Right ventricle myocardium inferior (tissue), 1 donor: ENCODE measurements around the gene HINT2. TPM values are rescaled to one million over a fixed set of nuclear protein-coding genes. Genes with fewer than 3 reads are reported as not detected.
A peak's percentile ranks its signal among the peaks of the same experiment; 100 is the strongest.

Experiments
- ATAC-seq: fragments of 200-7000 bp; cut with Tn5 transposase; one replicate; pipeline ENCODE4 v1.9.1; 2020; ENCODE audit warnings: mild to moderate bottlenecking, moderate library complexity
- DNase-seq: peaks from one replicate; pipeline ENCODE4 v3.0.0; 2021; ENCODE audit errors: missing footprints
- intact Hi-C: fragments of 100-400 bp; cut with DNase I; formaldehyde crosslinking; loops from one replicate; pipeline ENCODE4 v1.11.0; 2022
- long read RNA-seq: library from polyadenylated mRNA; unstranded; transcript quantifications from one replicate; pipeline ENCODE4 v2.0.0, GENCODE V29; 2021
- total RNA-seq: library from RNA; stranded (reverse); fragmentation: NEBNext Ultra II Directional; extraction: Animal tissue kit (Norgen Biotek cat#: 25700); gene quantifications from one replicate; pipeline ENCODE4 v1.2.1, GENCODE V29; 2021
- donor health status: DM: no; HTN: yes; CAD: no; lungs with severe emphysema.

Gene HINT2
- total RNA-seq = 72.7 TPM
- long read RNA-seq, transcript HINT2-201 (5 exons, 628 nt) = major isoform, 19 of 23 reads
- long read RNA-seq, partial matches to known transcripts = 2 of 23 reads
- long read RNA-seq, other reads (novel, unspliced or antisense) = 0 of 23 reads

DNA sequence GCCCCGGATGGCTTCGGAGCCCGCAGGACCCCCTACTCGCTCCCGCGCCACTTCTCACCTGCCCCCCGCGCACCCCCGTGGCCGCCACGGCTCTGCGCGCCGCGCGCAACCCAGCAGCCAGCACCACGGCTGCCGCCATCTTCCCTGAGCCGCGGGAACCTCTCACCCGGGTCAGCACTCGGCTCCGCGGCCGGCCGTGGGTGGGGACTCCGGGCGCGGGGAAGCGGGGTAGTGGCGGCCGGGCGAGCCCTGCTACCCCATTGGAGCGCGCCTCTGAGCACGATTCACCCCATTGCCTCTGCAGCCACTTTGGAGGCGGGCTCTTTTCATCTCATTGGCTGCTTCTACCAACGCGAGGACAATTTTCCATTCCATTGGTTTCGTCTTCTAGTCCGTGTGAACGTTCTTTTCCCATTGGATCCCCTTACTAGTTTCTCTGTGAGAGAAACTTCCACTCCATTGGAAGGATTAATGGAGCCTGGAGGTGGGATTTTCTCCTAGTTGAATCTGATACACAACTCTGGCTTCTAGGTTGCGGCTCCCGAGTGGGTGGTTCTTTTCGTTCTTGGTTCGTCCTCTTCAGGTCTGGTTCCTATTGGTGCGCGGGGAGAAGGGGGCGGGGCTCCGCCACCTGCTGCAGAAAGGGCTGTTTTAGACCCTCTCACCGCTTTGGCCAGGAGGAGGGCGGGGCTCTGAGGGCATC lies at the start of gene HINT2:
Gene HINT2 (minus strand): TSS at position 202 of the 703 bp plus-strand sequence. CDS start 63 bp downstream, at position 139.
- ATAC-seq = peak; percentile 95
- intact Hi-C loops = loop anchor here (10.0 kb wide), 1 partner anchor 650 kb away; the partner anchor contains the start of gene UNC13B
- DNase-seq = peak; percentile 98

DNA sequence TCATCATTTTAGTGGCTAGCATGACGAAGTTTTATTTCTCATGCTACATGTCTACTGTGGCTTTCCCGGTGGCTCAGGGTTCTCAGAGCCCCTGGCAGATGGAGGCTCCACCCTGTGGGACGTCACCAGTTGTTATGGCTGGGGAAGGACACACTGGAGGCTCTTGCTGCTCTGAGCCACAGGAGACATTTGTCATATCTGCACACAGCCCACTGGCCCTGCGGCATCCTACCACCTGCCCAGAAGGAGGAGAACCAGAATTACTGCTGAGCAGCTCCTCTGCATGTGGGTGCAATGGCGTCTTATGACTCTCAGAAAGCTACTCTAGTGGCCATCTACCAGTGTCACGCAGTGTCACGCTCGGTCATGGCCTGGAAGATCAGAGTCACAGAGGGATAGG lies 48.7 kb upstream of the HINT2 start:
- ATAC-seq (peak; percentile 29), DNase-seq (no peak)
- intact Hi-C loops = no loop called here

DNA sequence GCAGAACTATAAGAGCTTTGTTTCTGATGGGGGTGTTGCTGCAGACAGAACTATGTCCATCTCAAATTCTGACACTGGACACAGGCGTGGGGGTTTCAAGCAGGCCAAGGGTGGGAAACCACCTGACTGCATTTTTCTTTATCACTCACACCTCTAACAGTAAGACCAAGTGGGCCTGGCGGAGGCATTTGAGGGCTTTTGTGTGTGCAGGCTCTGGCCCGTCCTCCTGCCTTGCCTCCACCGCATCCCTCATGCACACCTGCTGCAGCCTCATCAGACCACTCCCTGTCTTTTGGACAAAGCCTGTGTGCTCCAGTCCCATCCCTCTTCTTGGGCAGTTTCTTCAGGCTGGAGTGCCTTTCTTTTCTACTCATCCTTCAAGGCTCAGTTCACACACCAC lies 47.5 kb upstream of the HINT2 start:
- intact Hi-C loops = no loop called here
- no peak for ATAC-seq
- DNase-seq = no peak

GRCh38 chr9:35861161-35861897 lies 46.5 kb upstream of the HINT2 start:
- DNase-seq (no peak), ATAC-seq (no peak)
- intact Hi-C loops = no loop called here

DNA sequence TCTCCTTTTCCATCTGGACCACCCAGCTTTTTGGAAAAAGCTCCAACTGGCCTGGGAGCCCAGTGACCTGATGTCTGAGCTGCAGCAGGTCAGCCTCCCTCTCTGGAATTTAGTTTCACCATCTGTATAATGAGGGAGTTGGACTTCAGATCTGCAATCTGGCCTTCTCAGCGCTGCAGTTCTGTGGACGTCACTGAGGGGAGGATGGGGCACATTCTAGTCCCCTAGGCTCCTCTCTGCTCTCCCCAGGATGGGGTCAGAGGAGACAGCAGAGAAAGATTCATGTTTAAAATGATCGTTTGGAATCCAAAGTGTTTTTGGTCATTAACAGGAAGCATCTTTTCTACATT lies 45.1 kb upstream of the HINT2 start:
- no peak for DNase-seq
- intact Hi-C loops = no loop called here
- no peak for ATAC-seq

- DNase-seq (no peak), ATAC-seq (no peak)
- intact Hi-C loops = no loop called here
Measured at GRCh38 chr9:35859310-35859989, 44.6 kb upstream of the HINT2 start.

DNA sequence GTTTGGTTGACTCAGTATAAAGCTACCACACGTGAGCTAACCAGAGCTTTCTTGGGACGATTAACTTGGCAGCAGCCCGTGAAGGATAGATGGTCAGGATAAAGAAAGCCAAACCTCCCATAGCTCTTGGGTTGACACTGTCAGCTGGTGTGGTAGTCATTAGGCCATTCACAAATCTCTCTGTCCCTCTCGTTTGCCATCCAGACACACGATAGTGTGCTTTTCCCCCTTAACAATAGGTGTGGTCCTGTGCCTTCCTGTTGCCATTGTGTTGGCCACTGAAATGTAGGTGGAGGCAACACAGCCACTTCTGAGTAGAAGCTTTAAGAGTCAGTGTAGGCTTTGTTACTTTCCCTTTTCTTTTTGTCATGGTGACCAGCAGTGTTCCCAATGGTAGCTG lies 43.6 kb upstream of the HINT2 start:
- no peak for ATAC-seq
- intact Hi-C loops = no loop called here
- DNase-seq = no peak

DNA sequence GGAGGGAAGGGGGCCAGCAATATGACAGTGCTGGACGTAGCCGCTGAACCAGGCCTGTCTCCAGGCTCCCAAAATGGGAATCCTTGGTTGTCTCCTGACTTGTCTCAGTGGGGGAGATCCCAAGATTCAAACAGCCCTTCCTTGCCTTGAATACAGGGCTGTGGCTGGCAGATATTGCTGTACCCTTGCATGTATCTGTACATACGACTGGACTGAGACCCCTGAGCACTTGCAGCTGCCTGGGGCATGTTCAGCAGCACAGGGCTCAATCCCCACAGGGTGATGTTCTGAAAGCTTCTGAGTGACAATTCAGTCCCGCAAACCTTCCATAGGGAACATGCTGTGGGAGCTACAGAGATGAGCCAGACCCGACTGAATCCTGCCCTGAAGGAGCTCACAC lies 42.0 kb upstream of the HINT2 start:
- DNase-seq (no peak), ATAC-seq (no peak)
- intact Hi-C loops = no loop called here

DNA sequence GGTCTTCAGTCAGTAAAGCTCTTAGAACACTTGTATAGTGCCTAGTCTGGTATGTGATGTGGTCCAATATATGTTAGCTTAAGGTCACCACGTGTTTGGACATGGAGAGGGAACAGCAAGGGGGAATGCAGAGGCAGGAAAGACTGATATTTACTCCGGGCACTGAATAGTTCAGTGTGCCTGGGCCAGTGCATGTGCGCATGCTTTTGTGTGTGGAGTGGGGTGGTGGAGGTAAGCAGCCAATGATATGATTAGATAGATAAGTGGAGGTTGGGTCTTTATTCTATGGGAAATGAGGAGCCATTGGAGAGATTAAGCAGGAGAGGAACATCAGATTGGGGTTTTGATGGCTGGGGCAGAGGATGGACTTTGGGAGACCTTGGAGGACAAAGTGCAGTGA lies 41.4 kb upstream of the HINT2 start:
- DNase-seq (no peak), ATAC-seq (no peak)
- intact Hi-C loops = no loop called here

GRCh38 chr9:35854091-35854762 lies 39.4 kb upstream of the HINT2 start:
- DNase-seq (no peak), ATAC-seq (no peak)
- intact Hi-C loops = no loop called here

GRCh38 chr9:35852876-35853865 lies 38.3 kb upstream of the HINT2 start:
- intact Hi-C loops = no loop called here
- DNase-seq = no peak
- no peak for ATAC-seq

DNA sequence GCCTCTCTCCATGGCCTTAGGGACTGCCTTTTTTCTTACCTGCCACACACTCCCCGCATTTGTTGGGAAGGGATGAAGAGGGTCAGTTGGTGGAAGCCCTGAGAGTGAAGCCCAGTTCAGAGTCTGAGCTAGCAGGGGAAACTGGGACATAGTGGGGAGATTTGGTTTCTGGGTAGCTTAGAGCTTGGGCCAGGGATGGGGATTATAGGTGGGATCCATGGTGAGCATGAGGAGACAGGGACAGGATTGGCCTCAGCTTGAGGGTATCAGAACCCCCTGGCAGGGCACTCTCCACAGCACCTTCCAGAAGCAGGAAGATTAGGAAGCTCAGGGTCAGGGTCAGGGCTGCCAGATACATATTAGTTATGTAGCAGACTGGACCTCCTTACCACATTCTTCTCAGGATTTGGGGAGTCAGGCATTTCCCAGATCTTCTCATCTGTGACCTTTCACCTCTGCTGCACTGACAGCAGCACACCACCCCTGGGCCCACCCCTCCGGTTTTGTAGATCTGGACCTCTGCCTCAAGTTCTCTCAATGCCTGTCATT lies 37.5 kb upstream of the HINT2 start:
- DNase-seq (no peak), ATAC-seq (no peak)
- intact Hi-C loops = no loop called here

GRCh38 chr9:35847792-35848572 lies 33.1 kb upstream of the HINT2 start:
- ATAC-seq = peak; percentile 63
- no peak for DNase-seq
- intact Hi-C loops = no loop called here

DNA sequence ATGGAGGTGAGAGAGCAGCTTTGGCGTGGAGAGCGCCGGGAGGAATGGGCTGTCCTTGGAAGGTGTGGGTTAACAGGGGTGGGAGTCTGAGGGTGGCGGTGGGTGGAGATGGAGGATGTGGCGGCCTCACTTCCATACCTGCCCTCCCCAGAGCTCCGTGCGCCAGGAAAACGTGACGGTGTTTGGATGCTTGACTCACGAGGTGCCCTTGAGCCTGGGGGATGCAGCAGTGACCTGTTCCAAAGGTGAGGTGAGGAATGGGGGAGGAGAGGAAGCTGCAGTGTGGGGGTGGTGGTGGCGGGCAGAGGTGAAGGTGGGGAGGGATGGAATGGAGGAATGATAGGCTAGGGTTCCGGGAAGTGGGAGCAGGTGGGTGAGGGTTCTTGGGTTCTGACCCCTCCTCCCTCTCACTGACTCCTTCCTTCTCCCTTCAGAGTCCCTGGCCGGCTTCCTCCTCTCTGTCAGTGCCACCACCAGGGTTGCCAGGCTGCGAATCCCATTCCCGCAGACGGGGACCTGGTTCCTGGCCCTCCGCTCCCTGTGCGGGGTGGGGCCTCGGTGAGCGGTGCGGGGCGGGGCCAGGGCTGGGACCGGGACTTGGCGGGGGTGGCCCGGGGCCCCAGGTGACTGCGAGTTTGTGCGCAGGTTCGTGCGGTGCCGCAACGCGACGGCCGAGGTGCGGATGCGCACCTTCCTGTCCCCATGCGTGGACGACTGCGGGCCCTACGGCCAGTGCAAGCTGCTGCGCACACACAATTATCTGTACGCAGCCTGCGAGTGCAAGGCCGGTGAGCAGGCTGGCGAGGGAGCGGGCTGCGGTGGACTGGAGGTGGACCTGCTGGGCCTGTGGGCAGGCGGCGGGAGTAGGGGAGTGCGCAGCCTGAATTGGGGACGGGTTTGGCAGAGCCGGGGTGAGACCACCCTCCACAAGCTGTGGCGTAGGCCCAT lies 31.3 kb upstream of the HINT2 start:
- ATAC-seq (no peak), DNase-seq (no peak)
- intact Hi-C loops = no loop called here

- intact Hi-C loops = no loop called here
- peak; percentile 74 for ATAC-seq
- no peak for DNase-seq
Measured at GRCh38 chr9:35844628-35845270, 29.9 kb upstream of the HINT2 start.

DNA sequence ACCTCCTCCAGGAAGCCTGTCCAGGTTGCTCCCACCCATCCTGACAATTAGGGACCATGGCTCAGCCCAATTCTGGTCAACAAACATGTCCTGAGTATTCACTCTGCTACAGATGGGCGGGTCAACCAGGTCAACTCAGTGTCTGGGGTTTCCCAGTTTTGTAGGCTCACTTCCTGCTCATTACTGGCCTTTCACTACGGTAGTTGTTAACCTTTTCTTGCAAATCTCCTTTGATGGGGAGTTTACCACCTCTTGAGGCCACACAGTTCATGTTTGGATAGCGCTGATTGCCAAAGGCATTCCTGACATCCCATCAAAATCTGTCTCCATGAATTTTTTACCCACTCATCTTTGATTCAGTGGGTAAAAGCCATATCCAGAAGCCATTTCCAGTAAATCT lies 28.0 kb upstream of the HINT2 start:
- DNase-seq (no peak), ATAC-seq (no peak)
- intact Hi-C loops = no loop called here
